Upper lobe of left lung (tissue), 6 donors: ENCODE measurements around the gene PLCB1. TPM values are rescaled to one million over a fixed set of nuclear protein-coding genes. Genes with fewer than 3 reads are reported as not detected.

Experiments
- ATAC-seq, 2 donors: fragments of 200-7000 bp; cut with Tn5 transposase; one replicate each; pipeline ENCODE4 v1.9.1; 2022; ENCODE audit warnings: mild to moderate bottlenecking in 2 of 2, moderate library complexity in 2 of 2; ENCODE audit not compliant: low FRiP score in 2 of 2
- DNase-seq, 2 donors: peaks; one replicate each; pipeline ENCODE4 v3.0.0-alpha.2; 2019 to 2020
- H3K27ac ChIP-seq, 4 donors: fragments of 200-600 bp; sonication (generic); one replicate each; pipeline ENCODE4 v1.5.1; 2016 to 2019
- H3K27me3 ChIP-seq, 4 donors: fragments of 200-600 bp; sonication (generic); one replicate each; pipeline ENCODE4 v1.5.1; 2017 to 2019
- H3K36me3 ChIP-seq, 4 donors: fragments of 200-600 bp; sonication (generic); one replicate each; pipeline ENCODE4 v1.5.1; 2016 to 2019
- H3K4me1 ChIP-seq, 4 donors: fragments of 200-600 bp; sonication (generic); one replicate each; pipeline ENCODE4 v1.5.1; 2018 to 2019
- H3K4me3 ChIP-seq, 4 donors: fragments of 200-600 bp; sonication (generic); one replicate each; pipeline ENCODE4 v1.5.1; 2017 to 2019; ENCODE audit warnings: mild to moderate bottlenecking in 2 of 4, moderate library complexity in 1 of 4
- H3K9me3 ChIP-seq, 4 donors: fragments of 200-600 bp; sonication (generic); one replicate each; pipeline ENCODE4 v1.5.1; 2018 to 2019
- EP300 ChIP-seq, 4 donors: sonication (generic); formaldehyde crosslinking; IDR thresholded peaks; one replicate each; pipeline ENCODE4 v1.5.1; 2017; ENCODE audit warnings: antibody characterized with exemption in 4 of 4, control low read depth in 2 of 4
- POLR2A ChIP-seq, 4 donors: fragments of 450-650 bp; IDR thresholded peaks; one replicate each; pipeline ENCODE4 v1.5.1; 2016 to 2017; ENCODE audit warnings: antibody characterized with exemption in 4 of 4, mild to moderate bottlenecking in 2 of 4
- POLR2AphosphoS5 ChIP-seq, 2 donors: sonication (generic); formaldehyde crosslinking; IDR thresholded peaks; one replicate each; pipeline ENCODE4 v1.5.1; 2017; ENCODE audit warnings: antibody characterized with exemption in 2 of 2
- WGBS, 2 donors: methylation state at CpG; one replicate each; pipeline ENCODE4 v1.1.5; 2017 to 2018; 5-methylcytosine and 5-hydroxymethylcytosine counted together
- total RNA-seq, 6 donors: library from RNA; depleted of rRNA in 4 of 6; stranded (reverse); fragments of >200 nt in 4 of 6; gene quantifications; one replicate each; pipeline versions ENCODE4 v1.1.0 to v1.2.1, GENCODE V29; 2016 to 2021
- TF ChIP-seq, protein P1 (sequence below), 6 experiments: fragments of 450-650 bp in 4 of 6; fragments of 200-600 bp in 2 of 6; sonication (generic) in 2 of 6; IDR thresholded peaks; one replicate each; pipeline ENCODE4 v1.5.1; 2016 to 2019; ENCODE audit warnings: antibody characterized with exemption in 6 of 6
- donor health status: DM: no; HTN: no; CAD: no; lungs with moderate emphysema.
- donor health status: DM: no; HTN: yes; CAD: no; lungs with severe emphysema.

The PLCB1 gene
- total RNA-seq, 6 donors from 2014 or later = 4.8 to 26.2 (median 10.7) TPM

- ATAC-seq = no peak
- TF ChIP-seq, protein P1, sequence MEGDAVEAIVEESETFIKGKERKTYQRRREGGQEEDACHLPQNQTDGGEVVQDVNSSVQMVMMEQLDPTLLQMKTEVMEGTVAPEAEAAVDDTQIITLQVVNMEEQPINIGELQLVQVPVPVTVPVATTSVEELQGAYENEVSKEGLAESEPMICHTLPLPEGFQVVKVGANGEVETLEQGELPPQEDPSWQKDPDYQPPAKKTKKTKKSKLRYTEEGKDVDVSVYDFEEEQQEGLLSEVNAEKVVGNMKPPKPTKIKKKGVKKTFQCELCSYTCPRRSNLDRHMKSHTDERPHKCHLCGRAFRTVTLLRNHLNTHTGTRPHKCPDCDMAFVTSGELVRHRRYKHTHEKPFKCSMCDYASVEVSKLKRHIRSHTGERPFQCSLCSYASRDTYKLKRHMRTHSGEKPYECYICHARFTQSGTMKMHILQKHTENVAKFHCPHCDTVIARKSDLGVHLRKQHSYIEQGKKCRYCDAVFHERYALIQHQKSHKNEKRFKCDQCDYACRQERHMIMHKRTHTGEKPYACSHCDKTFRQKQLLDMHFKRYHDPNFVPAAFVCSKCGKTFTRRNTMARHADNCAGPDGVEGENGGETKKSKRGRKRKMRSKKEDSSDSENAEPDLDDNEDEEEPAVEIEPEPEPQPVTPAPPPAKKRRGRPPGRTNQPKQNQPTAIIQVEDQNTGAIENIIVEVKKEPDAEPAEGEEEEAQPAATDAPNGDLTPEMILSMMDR (IDR thresholded peaks at IDR 0.05) = no peak
- TF ChIP-seq POLR2A (IDR thresholded peaks at IDR 0.05) (no peak), POLR2AphosphoS5 (IDR thresholded peaks at IDR 0.05) (no peak), EP300 (IDR thresholded peaks at IDR 0.05) (no peak)
- whole genome bisulfite sequencing, 2 donors = 71 to 75% methylated on average over 4 of the region's 4 CpGs
- H3K9me3 ChIP-seq = no peaks in the 10 kb centered on the region
- H3K36me3 ChIP-seq = no peaks in the 10 kb centered on the region
- no peaks in the 10 kb centered on the region for H3K27me3 ChIP-seq
- H3K4me1 ChIP-seq = no peaks in the 10 kb centered on the region
- H3K27ac ChIP-seq = no peak overlapping the region
- H3K4me3 ChIP-seq = no peak overlapping the region
- no peak for DNase-seq
These were observed 396.1 kb downstream of the PLCB1 start for GRCh38 chr20:8527998-8528723.

GRCh38 chr20:8530022-8530421 lies 398.0 kb downstream of the PLCB1 start:
- H3K36me3 ChIP-seq = no peaks in the 10 kb centered on the region
- 80 to 86% methylated on average over 1 of the region's 1 CpG for WGBS, 2 donors
- no peak overlapping the region for H3K27ac ChIP-seq
- H3K4me3 ChIP-seq = no peak overlapping the region
- H3K9me3 ChIP-seq = no peaks in the 10 kb centered on the region
- H3K27me3 ChIP-seq = no peaks in the 10 kb centered on the region
- ATAC-seq (no peak), DNase-seq (no peak)
- TF ChIP-seq POLR2A (IDR thresholded peaks at IDR 0.05) (no peak), EP300 (IDR thresholded peaks at IDR 0.05) (no peak), POLR2AphosphoS5 (IDR thresholded peaks at IDR 0.05) (no peak)
- TF ChIP-seq, protein P1 (IDR thresholded peaks at IDR 0.05) = no peak
- no peaks in the 10 kb centered on the region for H3K4me1 ChIP-seq

DNA sequence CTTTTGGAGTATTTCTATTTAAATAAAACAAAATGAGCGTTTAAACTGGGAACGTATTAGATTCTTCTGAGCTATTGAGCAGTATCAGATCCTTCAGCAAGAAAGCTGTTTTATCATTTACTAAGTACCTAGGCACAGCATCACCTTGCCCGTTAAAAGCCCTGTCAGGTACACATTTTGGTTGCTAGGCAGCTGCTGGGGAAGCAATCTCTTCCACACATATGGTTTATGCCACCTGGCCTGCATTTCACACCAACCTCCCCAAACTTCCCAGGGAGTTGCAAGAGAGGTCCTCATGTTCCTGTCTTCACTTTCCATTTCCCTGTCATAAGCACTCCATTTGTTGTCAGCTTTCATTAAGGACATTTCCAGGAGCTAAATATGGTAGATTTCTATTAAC lies 400.1 kb downstream of the PLCB1 start:
- no peak overlapping the region for H3K4me3 ChIP-seq
- ATAC-seq (no peak), DNase-seq (no peak)
- no peaks in the 10 kb centered on the region for H3K36me3 ChIP-seq
- H3K27ac ChIP-seq = no peak overlapping the region
- TF ChIP-seq POLR2AphosphoS5 (IDR thresholded peaks at IDR 0.05) (no peak), EP300 (IDR thresholded peaks at IDR 0.05) (no peak), POLR2A (IDR thresholded peaks at IDR 0.05) (no peak)
- TF ChIP-seq, protein P1 (IDR thresholded peaks at IDR 0.05) = no peak
- no peaks in the 10 kb centered on the region for H3K4me1 ChIP-seq
- H3K9me3 ChIP-seq = no peaks in the 10 kb centered on the region
- H3K27me3 ChIP-seq = no peaks in the 10 kb centered on the region
- 73 to 87% methylated on average over 3 of the region's 3 CpGs for WGBS, 2 donors

DNA sequence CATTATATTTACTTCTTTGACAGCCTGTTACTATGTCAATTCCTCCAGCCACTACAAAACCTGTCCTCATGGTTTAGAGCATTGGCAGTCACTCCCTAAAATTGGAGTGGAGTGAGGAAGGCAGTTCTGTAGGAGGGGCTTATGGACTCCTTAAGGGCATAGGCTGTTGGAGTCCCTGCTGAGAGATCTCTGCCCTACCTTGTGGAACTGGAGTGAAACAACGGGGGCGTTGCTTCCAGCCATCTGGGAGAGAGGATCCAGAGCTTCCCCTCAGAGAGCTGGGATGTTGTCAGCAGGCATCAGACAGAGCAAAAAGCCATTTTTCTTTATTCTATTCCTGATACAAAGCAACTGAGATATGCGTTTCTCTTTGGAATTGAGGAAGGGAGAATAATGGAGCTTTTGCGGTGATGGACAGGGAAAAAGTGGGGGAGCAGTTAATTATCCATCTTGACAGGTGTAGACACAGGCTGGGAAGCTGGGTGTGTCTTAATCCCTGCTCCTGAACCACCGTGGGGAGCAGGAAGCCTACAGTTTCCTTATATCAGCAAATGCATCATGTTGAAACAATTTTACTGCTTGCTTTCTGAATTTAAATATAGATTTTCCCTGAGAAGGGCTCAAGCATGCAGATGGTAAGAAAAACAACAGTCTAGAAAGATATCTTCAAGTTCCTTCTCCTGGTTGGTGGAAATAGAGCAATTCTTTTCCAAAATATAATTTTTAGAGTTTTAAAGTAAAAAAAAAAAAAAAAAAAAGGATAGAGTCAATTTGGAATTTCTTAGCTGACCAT lies 402.5 kb downstream of the PLCB1 start:
- Histone ChIP-seq H3K4me1 (no peaks in the 10 kb centered on the region), H3K36me3 (no peaks in the 10 kb centered on the region), H3K27ac (no peak overlapping the region), H3K4me3 (no peak overlapping the region), H3K9me3 (no peaks in the 10 kb centered on the region), H3K27me3 (no peaks in the 10 kb centered on the region)
- WGBS, 2 donors = 54 to 69% methylated on average over 5 of the region's 5 CpGs
- ATAC-seq (no peak), DNase-seq (no peak)
- TF ChIP-seq POLR2A (IDR thresholded peaks at IDR 0.05) = no peak
- TF ChIP-seq, protein P1 (IDR thresholded peaks at IDR 0.05) = no peak
- TF ChIP-seq EP300 (IDR thresholded peaks at IDR 0.05) = no peak
- TF ChIP-seq POLR2AphosphoS5 (IDR thresholded peaks at IDR 0.05) = no peak
